ENCODE data around the gene OR5F1.

DNA sequence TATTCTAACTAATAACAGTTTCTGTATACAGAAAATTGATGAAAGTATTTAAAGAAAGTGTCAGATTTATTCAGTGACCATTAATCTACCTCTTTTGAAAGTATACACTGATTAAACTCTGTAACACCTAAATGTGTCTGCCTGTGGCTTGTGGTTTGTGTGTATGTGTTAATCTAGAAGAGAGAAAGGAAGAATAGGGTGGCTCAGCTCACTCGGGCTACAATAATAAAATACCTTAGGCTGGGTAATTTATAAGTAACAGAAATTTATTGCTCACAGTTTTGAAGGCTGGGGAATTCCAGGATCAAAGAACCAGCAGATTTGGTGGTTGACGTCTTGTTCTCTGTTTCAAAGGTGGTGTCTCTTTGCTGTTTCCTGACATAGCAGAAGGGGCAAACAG lies 19.4 kb upstream of the OR5F1 start:
- TF ChIP-seq POLR2A (IDR thresholded peaks at IDR 0.05), result no peak
- TF ChIP-seq, protein P1, sequence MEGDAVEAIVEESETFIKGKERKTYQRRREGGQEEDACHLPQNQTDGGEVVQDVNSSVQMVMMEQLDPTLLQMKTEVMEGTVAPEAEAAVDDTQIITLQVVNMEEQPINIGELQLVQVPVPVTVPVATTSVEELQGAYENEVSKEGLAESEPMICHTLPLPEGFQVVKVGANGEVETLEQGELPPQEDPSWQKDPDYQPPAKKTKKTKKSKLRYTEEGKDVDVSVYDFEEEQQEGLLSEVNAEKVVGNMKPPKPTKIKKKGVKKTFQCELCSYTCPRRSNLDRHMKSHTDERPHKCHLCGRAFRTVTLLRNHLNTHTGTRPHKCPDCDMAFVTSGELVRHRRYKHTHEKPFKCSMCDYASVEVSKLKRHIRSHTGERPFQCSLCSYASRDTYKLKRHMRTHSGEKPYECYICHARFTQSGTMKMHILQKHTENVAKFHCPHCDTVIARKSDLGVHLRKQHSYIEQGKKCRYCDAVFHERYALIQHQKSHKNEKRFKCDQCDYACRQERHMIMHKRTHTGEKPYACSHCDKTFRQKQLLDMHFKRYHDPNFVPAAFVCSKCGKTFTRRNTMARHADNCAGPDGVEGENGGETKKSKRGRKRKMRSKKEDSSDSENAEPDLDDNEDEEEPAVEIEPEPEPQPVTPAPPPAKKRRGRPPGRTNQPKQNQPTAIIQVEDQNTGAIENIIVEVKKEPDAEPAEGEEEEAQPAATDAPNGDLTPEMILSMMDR (IDR thresholded peaks at IDR 0.05), result no peak

All from thyroid gland (tissue), 4 donors.